Stimulated activated CD4-positive, alpha-beta T cell treated with anti-CD3 and anti-CD28 coated beads, TNF-alpha, amount 100 ng/mL, for 24 hours (primary cell): ENCODE results near the gene ARPC4.

Experiments used
- DNase-seq, 3 experiments: peaks; one replicate each; pipeline ENCODE4 v3.0.0-alpha.2; 2020; ENCODE audit warnings: low read depth in 3 of 3

Gene ARPC4

DNA sequence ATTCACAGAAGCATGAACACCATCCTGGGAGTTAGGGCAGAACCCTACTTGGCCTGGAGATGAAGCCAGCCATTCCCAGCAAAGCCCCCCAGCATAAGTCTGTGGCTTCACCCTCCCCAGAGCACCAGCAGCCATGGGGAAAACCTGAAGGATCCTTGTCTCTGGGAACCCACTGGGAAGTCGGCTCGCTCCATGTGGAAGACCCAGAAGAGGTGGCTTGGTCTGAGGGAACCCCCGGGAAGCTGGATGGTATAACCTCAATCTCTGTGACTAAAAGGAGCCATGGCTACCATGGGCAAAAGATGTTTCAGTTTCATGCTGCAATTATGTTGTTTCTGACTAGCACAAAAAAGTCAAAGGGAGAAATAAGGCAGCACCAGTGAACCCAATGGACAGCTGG lies 62.7 kb downstream of the ARPC4 start:
- no peak for DNase-seq
